ENCODE data around the gene ALX4.

Gene ALX4

DNA sequence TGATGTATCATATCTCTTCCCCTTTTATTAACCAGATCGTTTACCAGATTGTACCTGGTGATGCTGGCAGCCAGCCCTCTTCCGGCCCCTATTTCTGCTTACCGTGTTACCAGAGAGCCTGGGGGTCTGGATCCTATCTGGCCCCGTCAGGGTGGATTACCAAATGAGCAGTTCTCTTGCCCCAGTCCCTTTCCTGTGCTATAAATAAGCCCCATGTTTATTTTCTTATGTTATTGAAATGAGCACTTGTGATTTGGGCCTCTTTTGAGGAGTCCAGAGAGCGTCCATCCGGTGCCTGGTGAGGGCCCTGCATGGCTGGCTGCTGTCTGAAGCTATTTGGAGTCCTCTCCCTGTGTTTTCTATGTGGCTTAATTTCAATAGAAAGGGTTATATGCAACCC is 59.5 kb downstream of the ALX4 start:
- no peak overlapping the region for H3K4me2 ChIP-seq (ENCODE audit: low read depth, low read length)
- H3K79me2 ChIP-seq (ENCODE audit: low read length), result no peaks in the 10 kb centered on the region
- no peak overlapping the region for H3K4me3 ChIP-seq (ENCODE audit: low read length)
- H3K36me3 ChIP-seq (replicated peaks; ENCODE audit: insufficient read depth, low read length), result no peaks in the 10 kb centered on the region
- H3K9me2 ChIP-seq (replicated peaks; ENCODE audit: insufficient read depth, low read length), result no peaks in the 10 kb centered on the region
- no peak overlapping the region for H3K9ac ChIP-seq (ENCODE audit: low read length)
- H2AFZ ChIP-seq (ENCODE audit: low read length), result no peak overlapping the region
- H3K27me3 ChIP-seq (replicated peaks; ENCODE audit: insufficient read depth, low read length), result no peaks in the 10 kb centered on the region
- H3K27ac ChIP-seq (ENCODE audit: low read length), result no peak overlapping the region
- H3K9me3 ChIP-seq (replicated peaks; ENCODE audit: insufficient read depth, low read length), result no peaks in the 10 kb centered on the region
- TF ChIP-seq EZH2 (optimal IDR thresholded peaks at IDR 0.05; ENCODE audit: low read depth, low read length), result no peak
- no peak for TF ChIP-seq EZH2phosphoT487 (IDR thresholded peaks at IDR 0.05; ENCODE audit: low read length)
- TF ChIP-seq, protein P1, sequence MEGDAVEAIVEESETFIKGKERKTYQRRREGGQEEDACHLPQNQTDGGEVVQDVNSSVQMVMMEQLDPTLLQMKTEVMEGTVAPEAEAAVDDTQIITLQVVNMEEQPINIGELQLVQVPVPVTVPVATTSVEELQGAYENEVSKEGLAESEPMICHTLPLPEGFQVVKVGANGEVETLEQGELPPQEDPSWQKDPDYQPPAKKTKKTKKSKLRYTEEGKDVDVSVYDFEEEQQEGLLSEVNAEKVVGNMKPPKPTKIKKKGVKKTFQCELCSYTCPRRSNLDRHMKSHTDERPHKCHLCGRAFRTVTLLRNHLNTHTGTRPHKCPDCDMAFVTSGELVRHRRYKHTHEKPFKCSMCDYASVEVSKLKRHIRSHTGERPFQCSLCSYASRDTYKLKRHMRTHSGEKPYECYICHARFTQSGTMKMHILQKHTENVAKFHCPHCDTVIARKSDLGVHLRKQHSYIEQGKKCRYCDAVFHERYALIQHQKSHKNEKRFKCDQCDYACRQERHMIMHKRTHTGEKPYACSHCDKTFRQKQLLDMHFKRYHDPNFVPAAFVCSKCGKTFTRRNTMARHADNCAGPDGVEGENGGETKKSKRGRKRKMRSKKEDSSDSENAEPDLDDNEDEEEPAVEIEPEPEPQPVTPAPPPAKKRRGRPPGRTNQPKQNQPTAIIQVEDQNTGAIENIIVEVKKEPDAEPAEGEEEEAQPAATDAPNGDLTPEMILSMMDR (IDR thresholded peaks at IDR 0.05; ENCODE audit: low read length), result no peak
- peaks cover 7% of the 10 kb centered on the region for H3K4me1 ChIP-seq (ENCODE audit: low read length)
- H4K20me1 ChIP-seq (ENCODE audit: insufficient read depth, low read length), result no peaks in the 10 kb centered on the region
- H3F3A ChIP-seq (ENCODE audit: insufficient read depth, low read length), result peaks cover 2% of the 10 kb centered on the region; the same call in 1 of the 2 replicates
- DNase-seq, result no peak

DNA sequence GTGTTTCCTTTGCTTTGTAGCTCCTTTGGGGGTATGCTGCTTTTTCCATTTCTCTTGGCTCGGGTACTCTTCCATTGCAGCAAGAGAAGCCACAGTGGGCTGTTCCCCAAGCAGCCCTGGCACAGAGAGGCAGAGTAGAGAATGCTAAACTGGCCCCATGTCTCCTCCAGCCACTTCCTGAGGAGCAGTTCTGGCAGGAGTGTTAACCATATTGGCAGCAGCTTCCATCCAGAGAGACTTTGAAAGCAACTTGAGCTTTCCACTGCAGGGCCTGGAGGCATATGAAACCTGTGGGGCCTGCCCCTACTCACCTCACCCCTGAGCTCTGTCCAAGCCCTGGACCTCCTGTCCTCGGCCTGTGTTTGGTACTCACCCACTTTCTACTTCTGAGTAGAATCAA is 61.8 kb downstream of the ALX4 start:
- no peak for TF ChIP-seq EZH2phosphoT487 (IDR thresholded peaks at IDR 0.05; ENCODE audit: low read length)
- no peak for TF ChIP-seq EZH2 (optimal IDR thresholded peaks at IDR 0.05; ENCODE audit: low read depth, low read length)
- TF ChIP-seq, protein P1 (IDR thresholded peaks at IDR 0.05; ENCODE audit: low read length), result no peak
- Histone ChIP-seq H3K9me2 (replicated peaks; ENCODE audit: insufficient read depth, low read length) (no peaks in the 10 kb centered on the region), H3K9me3 (replicated peaks; ENCODE audit: insufficient read depth, low read length) (no peaks in the 10 kb centered on the region), H3K79me2 (ENCODE audit: low read length) (no peaks in the 10 kb centered on the region), H3K27me3 (replicated peaks; ENCODE audit: insufficient read depth, low read length) (no peaks in the 10 kb centered on the region), H4K20me1 (ENCODE audit: insufficient read depth, low read length) (no peaks in the 10 kb centered on the region), H3F3A (ENCODE audit: insufficient read depth, low read length) (peaks cover 3% of the 10 kb centered on the region; the same call in 1 of the 2 replicates), H2AFZ (ENCODE audit: low read length) (no peak overlapping the region), H3K27ac (ENCODE audit: low read length) (no peak overlapping the region), H3K4me1 (ENCODE audit: low read length) (peaks cover 14% of the 10 kb centered on the region), H3K4me2 (ENCODE audit: low read depth, low read length) (no peak overlapping the region), H3K36me3 (replicated peaks; ENCODE audit: insufficient read depth, low read length) (no peaks in the 10 kb centered on the region), H3K9ac (ENCODE audit: low read length) (no peak overlapping the region), H3K4me3 (ENCODE audit: low read length) (no peak overlapping the region)
- no peak for DNase-seq

DNA sequence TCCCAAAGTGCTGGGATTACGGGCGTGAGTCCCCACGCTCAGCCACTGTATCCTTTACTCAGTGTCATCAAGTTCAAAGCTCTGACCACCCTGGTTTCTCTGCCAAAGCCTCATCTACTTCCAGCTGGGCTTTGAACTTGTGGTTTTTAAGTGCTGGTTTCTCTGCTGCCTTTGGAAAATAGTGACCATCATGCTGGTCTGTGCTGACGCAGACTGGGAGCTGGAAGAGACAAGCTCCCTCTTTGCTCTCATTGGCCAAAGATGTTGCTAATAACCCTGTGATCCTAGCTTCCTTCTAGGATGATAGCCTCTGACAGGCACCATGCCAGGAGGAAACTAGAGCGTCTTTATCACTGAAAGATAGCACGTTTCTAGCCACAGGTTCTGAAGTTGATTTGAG is 62.4 kb downstream of the ALX4 start:
- H2AFZ ChIP-seq (ENCODE audit: low read length), result no peak overlapping the region
- no peak overlapping the region for H3K4me2 ChIP-seq (ENCODE audit: low read depth, low read length)
- no peaks in the 10 kb centered on the region for H3K9me2 ChIP-seq (replicated peaks; ENCODE audit: insufficient read depth, low read length)
- H4K20me1 ChIP-seq (ENCODE audit: insufficient read depth, low read length), result no peaks in the 10 kb centered on the region
- H3K27me3 ChIP-seq (replicated peaks; ENCODE audit: insufficient read depth, low read length), result no peaks in the 10 kb centered on the region
- peaks cover 3% of the 10 kb centered on the region; the same call in 1 of the 2 replicates for H3F3A ChIP-seq (ENCODE audit: insufficient read depth, low read length)
- H3K4me3 ChIP-seq (ENCODE audit: low read length), result no peak overlapping the region
- H3K9me3 ChIP-seq (replicated peaks; ENCODE audit: insufficient read depth, low read length), result no peaks in the 10 kb centered on the region
- no peak for DNase-seq
- H3K36me3 ChIP-seq (replicated peaks; ENCODE audit: insufficient read depth, low read length), result no peaks in the 10 kb centered on the region
- H3K79me2 ChIP-seq (ENCODE audit: low read length), result no peaks in the 10 kb centered on the region
- H3K9ac ChIP-seq (ENCODE audit: low read length), result no peak overlapping the region
- no peak overlapping the region for H3K27ac ChIP-seq (ENCODE audit: low read length)
- peaks cover 14% of the 10 kb centered on the region for H3K4me1 ChIP-seq (ENCODE audit: low read length)
- TF ChIP-seq, protein P1 (IDR thresholded peaks at IDR 0.05; ENCODE audit: low read length), result no peak
- TF ChIP-seq EZH2 (optimal IDR thresholded peaks at IDR 0.05; ENCODE audit: low read depth, low read length) (no peak), EZH2phosphoT487 (IDR thresholded peaks at IDR 0.05; ENCODE audit: low read length) (no peak)

All from MM.1S (cell line).